D721Med (cell line): ENCODE results near the gene SNRNP70.

Experiments used
- DNase-seq: peaks from one replicate; pipeline ENCODE4 v3.0.0; 2011; ENCODE audit warnings: low spot score; ENCODE audit not compliant: insufficient read length
- FAIRE-seq: peaks from 2 replicates; lab custom pipeline; 2011; peaks lifted over from hg19 to GRCh38; lab: Jason Lieb, UNC
- TF ChIP-seq, protein P1 (sequence below): IDR thresholded peaks from 2 replicates; pipeline ENCODE4 v1.5.1; 2012; ENCODE audit warnings: mild to moderate bottlenecking, control low read depth; ENCODE audit not compliant: insufficient read depth; ENCODE audit errors: missing control alignments

SNRNP70 gene

DNA sequence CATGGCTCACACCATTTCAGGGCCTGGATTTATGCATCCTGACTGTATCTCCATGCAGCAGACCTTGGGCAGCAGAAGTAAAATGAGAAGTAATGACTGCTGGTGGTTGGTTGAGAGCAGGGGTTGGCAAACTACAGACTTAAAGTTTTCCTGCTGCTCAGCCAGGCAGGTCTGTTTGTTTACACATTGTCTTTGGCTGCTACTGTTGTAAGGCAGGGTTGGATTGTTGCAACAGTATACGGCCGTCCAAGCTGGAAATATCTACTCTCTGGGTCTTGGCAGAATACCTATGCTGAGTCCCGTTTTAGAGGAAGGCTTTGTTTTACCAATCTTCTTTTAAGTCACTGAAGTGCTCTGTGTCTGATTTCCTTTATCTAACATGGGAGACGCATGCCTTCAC, 13.5 kb downstream of the SNRNP70 start:
- DNase-seq (no peak), FAIRE-seq (no peak)
- TF ChIP-seq, protein P1, sequence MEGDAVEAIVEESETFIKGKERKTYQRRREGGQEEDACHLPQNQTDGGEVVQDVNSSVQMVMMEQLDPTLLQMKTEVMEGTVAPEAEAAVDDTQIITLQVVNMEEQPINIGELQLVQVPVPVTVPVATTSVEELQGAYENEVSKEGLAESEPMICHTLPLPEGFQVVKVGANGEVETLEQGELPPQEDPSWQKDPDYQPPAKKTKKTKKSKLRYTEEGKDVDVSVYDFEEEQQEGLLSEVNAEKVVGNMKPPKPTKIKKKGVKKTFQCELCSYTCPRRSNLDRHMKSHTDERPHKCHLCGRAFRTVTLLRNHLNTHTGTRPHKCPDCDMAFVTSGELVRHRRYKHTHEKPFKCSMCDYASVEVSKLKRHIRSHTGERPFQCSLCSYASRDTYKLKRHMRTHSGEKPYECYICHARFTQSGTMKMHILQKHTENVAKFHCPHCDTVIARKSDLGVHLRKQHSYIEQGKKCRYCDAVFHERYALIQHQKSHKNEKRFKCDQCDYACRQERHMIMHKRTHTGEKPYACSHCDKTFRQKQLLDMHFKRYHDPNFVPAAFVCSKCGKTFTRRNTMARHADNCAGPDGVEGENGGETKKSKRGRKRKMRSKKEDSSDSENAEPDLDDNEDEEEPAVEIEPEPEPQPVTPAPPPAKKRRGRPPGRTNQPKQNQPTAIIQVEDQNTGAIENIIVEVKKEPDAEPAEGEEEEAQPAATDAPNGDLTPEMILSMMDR = no peak

GRCh38 chr19:49101160-49101559, 15.9 kb downstream of the SNRNP70 start:
- TF ChIP-seq, protein P1 = no peak
- FAIRE-seq (no peak), DNase-seq (no peak)

DNA sequence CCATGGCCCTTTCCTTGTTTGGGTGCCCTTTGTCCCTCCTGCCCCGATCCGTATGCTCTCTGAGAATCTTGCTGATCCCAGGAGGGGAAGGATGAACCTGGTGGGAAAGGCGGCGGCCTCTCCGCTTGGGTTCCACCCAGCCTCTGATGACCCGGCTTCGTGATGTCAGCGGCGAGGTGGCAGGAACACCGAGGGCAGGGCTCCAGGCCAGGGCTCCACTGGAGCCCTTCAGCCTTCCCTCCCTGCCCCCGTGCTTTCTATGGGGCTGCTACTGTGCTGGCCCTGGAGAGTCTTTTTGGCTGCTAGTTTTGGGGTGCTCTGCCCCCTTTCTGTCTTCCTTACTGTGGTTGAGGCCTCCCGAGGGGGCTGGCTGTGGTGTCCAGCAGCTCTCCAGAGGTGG, 17.1 kb downstream of the SNRNP70 start:
- FAIRE-seq (no peak), DNase-seq (no peak)
- TF ChIP-seq, protein P1 = no peak

- TF ChIP-seq, protein P1 = no peak
- DNase-seq (no peak), FAIRE-seq (no peak)
These were observed 18.3 kb downstream of the SNRNP70 start for GRCh38 chr19:49103331-49104085.

DNA sequence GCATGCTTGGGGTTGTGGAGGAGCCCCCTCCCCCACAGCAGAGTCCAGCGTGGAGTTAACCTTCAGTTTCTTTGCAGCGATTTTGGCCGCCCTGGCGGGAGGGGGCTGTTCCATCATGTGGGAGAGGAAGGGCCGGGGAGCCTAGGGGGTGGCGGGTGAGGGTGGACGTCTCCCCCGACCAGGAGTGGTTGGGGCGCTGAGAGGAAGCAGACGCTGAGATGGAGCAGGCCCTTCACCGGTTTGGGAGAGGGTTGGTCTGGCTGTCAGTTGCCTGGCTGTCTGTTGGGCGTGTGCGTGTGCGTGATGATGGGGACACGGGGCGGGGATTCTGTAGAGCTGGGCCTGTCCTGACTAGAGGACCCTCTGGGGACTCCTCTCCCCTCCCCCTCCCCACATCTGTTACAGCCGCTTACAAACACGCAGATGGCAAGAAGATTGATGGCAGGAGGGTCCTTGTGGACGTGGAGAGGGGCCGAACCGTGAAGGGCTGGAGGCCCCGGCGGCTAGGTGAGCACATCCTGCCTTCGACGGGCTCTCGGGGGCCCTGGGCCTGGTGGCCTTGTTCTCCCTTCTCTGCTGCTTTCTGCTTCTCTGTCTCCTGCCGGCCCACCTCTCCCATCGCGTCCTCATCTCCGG, 19.1 kb downstream of the SNRNP70 start:
- FAIRE-seq (no peak), DNase-seq (no peak)
- TF ChIP-seq, protein P1 = no peak

- no peak for FAIRE-seq
- DNase-seq = no peak
- TF ChIP-seq, protein P1 = peak; percentile 83
These were observed 21.4 kb downstream of the SNRNP70 start for GRCh38 chr19:49106648-49107135.
